ENCODE measurements around the gene RMRP.
"Not testable (repeated sequence)": the region's sequence is repeated elsewhere in the genome, so short reads cannot be mapped to it uniquely, and the experiment has no call there.

Gene RMRP

GRCh38 chr9:35617548-35617947, 40.3 kb downstream of the RMRP start:
- no peak for TF ChIP-seq CTCF (IDR thresholded peaks at IDR 0.05; ENCODE audit: insufficient read depth, low read depth, low read length, missing control alignments)
- DNase-seq (ENCODE audit: low read depth) = no peak
- no peak overlapping the region for H3K4me3 ChIP-seq (ENCODE audit: low read length)

- peak; percentile 55 for DNase-seq (ENCODE audit: low read depth)
- peak overlapping the region; percentile 32 for H3K4me3 ChIP-seq (ENCODE audit: low read length)
- no peak for TF ChIP-seq CTCF (IDR thresholded peaks at IDR 0.05; ENCODE audit: insufficient read depth, low read depth, low read length, missing control alignments)
Measured at GRCh38 chr9:35616681-35617459, 40.9 kb downstream of the RMRP start.

GRCh38 chr9:35615981-35616680, 41.7 kb downstream of the RMRP start:
- no peak overlapping the region for H3K4me3 ChIP-seq (ENCODE audit: low read length)
- TF ChIP-seq CTCF (IDR thresholded peaks at IDR 0.05; ENCODE audit: insufficient read depth, low read depth, low read length, missing control alignments) = no peak
- DNase-seq (ENCODE audit: low read depth) = no peak

- no peak for TF ChIP-seq CTCF (IDR thresholded peaks at IDR 0.05; ENCODE audit: insufficient read depth, low read depth, low read length, missing control alignments)
- H3K4me3 ChIP-seq (ENCODE audit: low read length) = no peak overlapping the region
- DNase-seq (ENCODE audit: low read depth) = no peak
Measured at GRCh38 chr9:35612843-35613242, 45.0 kb downstream of the RMRP start.

- DNase-seq (ENCODE audit: low read depth); H3K4me3 ChIP-seq (ENCODE audit: low read length): not testable (repeated sequence)
Measured at GRCh38 chr9:35612066-35612465, 45.8 kb downstream of the RMRP start.

GRCh38 chr9:35611230-35611797, 46.5 kb downstream of the RMRP start:
- peak; percentile 59 for DNase-seq (ENCODE audit: low read depth)
- TF ChIP-seq CTCF (IDR thresholded peaks at IDR 0.05; ENCODE audit: insufficient read depth, low read depth, low read length, missing control alignments) = peak; percentile 83
- no peak overlapping the region for H3K4me3 ChIP-seq (ENCODE audit: low read length)

- no peak overlapping the region for H3K4me3 ChIP-seq (ENCODE audit: low read length)
- TF ChIP-seq CTCF (IDR thresholded peaks at IDR 0.05; ENCODE audit: insufficient read depth, low read depth, low read length, missing control alignments) = no peak
- no peak for DNase-seq (ENCODE audit: low read depth)
Measured at GRCh38 chr9:35609820-35610163, 48.0 kb downstream of the RMRP start.
